HG03139 (cell line): ENCODE measurements around the gene FOXN1.
"Not testable (repeated sequence)": the region's sequence is repeated elsewhere in the genome, so short reads cannot be mapped to it uniquely, and the experiment has no call there.

Experiments used
- ATAC-seq: cut with Tn5 transposase; IDR thresholded peaks from one replicate; pipeline ENCODE4 v1.9.1; 2021; ENCODE audit not compliant: unreplicated experiment

The FOXN1 gene

GRCh38 chr17:28505986-28506665 is at the start of gene FOXN1:
Gene FOXN1 (plus strand): TSS chr17:28506348. CDS start chr17:28523970, 17,622 bp downstream.
- no peak for ATAC-seq

GRCh38 chr17:28457890-28458289 is 48.3 kb upstream of the FOXN1 start:
- ATAC-seq: no peak

GRCh38 chr17:28458881-28459280 is 47.3 kb upstream of the FOXN1 start:
- not testable (repeated sequence) for ATAC-seq

GRCh38 chr17:28460901-28461300 is 45.2 kb upstream of the FOXN1 start:
- ATAC-seq: no peak

- ATAC-seq: no peak
These were observed 40.1 kb upstream of the FOXN1 start for GRCh38 chr17:28466001-28466400.

- ATAC-seq: no peak
These were observed 39.6 kb upstream of the FOXN1 start for GRCh38 chr17:28466521-28467048.

- no peak for ATAC-seq
These were observed 38.6 kb upstream of the FOXN1 start for GRCh38 chr17:28467456-28468025.

GRCh38 chr17:28468033-28468735 is 38.0 kb upstream of the FOXN1 start:
- ATAC-seq: not testable (repeated sequence)

- no peak for ATAC-seq
These were observed 37.4 kb upstream of the FOXN1 start for GRCh38 chr17:28468781-28469180.

GRCh38 chr17:28469376-28469775 is 36.8 kb upstream of the FOXN1 start:
- ATAC-seq: no peak

GRCh38 chr17:28470266-28470913 is 35.8 kb upstream of the FOXN1 start:
- no peak for ATAC-seq

GRCh38 chr17:28470914-28471366 is 35.2 kb upstream of the FOXN1 start:
- no peak for ATAC-seq

- no peak for ATAC-seq
These were observed 34.4 kb upstream of the FOXN1 start for GRCh38 chr17:28471531-28472342.

GRCh38 chr17:28472871-28473497 is 33.2 kb upstream of the FOXN1 start:
- ATAC-seq: no peak

- no peak for ATAC-seq
These were observed 32.6 kb upstream of the FOXN1 start, which contains the start of gene SLC13A2 for GRCh38 chr17:28473542-28473941. Gene SLC13A2 (plus strand): TSS chr17:28473644. CDS start chr17:28473713, 69 bp downstream.

GRCh38 chr17:28474111-28474531 is 32.0 kb upstream of the FOXN1 start:
- ATAC-seq: no peak

GRCh38 chr17:28475151-28475900 is 30.8 kb upstream of the FOXN1 start:
- ATAC-seq: no peak

- ATAC-seq: no peak
These were observed 29.9 kb upstream of the FOXN1 start for GRCh38 chr17:28476076-28476865.
